ENCODE results near the gene CHST1.

Gene CHST1

DNA sequence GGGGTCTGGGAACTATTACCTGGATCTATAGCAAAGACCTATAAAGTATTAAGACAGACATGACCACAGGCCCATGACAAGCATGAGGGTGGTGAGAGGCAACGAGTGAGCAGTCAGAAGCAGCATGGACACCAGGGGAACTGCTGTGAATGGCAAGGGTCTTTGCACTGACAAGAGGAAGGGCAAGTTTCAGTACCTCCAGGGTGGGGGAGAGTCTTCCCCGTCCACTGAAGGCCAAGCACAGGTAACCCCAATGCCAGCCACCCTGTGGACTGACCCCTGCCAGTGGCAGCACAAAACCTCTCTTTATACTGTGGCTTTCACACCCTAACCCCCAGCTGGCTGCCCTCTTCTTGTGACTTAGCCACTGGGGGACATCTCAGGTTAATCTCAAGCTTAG, 55.5 kb downstream of the CHST1 start:
- Histone ChIP-seq H3K4me2 (ENCODE audit: low read length) (no peak overlapping the region), H2AFZ (ENCODE audit: low read length) (no peak overlapping the region), H3K27ac (ENCODE audit: low read depth, low read length, poor library complexity, severe bottlenecking) (no peak overlapping the region), H3K4me3 (ENCODE audit: low read depth, low read length, poor library complexity, severe bottlenecking) (no peak overlapping the region), H3K36me3 (ENCODE audit: insufficient read depth, low read length) (no peaks in the 10 kb centered on the region), H3K9me2 (ENCODE audit: low read depth, low read length) (no peaks in the 10 kb centered on the region), H3K27me3 (ENCODE audit: insufficient read depth, low read length) (peaks cover 3% of the 10 kb centered on the region; the same call in 1 of the 2 replicates), H3K79me2 (ENCODE audit: insufficient read depth, low read length) (no peaks in the 10 kb centered on the region), H3F3A (ENCODE audit: insufficient read depth, low read length) (no peaks in the 10 kb centered on the region), H4K20me1 (ENCODE audit: insufficient read depth, low read length) (no peaks in the 10 kb centered on the region), H3K4me1 (ENCODE audit: insufficient read depth, low read length, severe bottlenecking) (no peaks in the 10 kb centered on the region), H3K9me3 (ENCODE audit: low read length) (no peaks in the 10 kb centered on the region), H3K9ac (ENCODE audit: low read length) (no peak overlapping the region)
- TF ChIP-seq, protein P1, sequence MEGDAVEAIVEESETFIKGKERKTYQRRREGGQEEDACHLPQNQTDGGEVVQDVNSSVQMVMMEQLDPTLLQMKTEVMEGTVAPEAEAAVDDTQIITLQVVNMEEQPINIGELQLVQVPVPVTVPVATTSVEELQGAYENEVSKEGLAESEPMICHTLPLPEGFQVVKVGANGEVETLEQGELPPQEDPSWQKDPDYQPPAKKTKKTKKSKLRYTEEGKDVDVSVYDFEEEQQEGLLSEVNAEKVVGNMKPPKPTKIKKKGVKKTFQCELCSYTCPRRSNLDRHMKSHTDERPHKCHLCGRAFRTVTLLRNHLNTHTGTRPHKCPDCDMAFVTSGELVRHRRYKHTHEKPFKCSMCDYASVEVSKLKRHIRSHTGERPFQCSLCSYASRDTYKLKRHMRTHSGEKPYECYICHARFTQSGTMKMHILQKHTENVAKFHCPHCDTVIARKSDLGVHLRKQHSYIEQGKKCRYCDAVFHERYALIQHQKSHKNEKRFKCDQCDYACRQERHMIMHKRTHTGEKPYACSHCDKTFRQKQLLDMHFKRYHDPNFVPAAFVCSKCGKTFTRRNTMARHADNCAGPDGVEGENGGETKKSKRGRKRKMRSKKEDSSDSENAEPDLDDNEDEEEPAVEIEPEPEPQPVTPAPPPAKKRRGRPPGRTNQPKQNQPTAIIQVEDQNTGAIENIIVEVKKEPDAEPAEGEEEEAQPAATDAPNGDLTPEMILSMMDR (IDR thresholded peaks at IDR 0.05; ENCODE audit: low read length) = no peak
- no peak for TF ChIP-seq EZH2 (IDR thresholded peaks at IDR 0.05; ENCODE audit: borderline replicate concordance, low read length)

- Histone ChIP-seq H3K79me2 (ENCODE audit: insufficient read depth, low read length) (no peaks in the 10 kb centered on the region), H3K9me2 (ENCODE audit: low read depth, low read length) (no peaks in the 10 kb centered on the region), H3K4me3 (ENCODE audit: low read depth, low read length, poor library complexity, severe bottlenecking) (no peak overlapping the region), H2AFZ (ENCODE audit: low read length) (no peak overlapping the region), H3F3A (ENCODE audit: insufficient read depth, low read length) (no peaks in the 10 kb centered on the region), H3K36me3 (ENCODE audit: insufficient read depth, low read length) (no peaks in the 10 kb centered on the region), H3K9me3 (ENCODE audit: low read length) (no peaks in the 10 kb centered on the region), H3K4me1 (ENCODE audit: insufficient read depth, low read length, severe bottlenecking) (no peaks in the 10 kb centered on the region), H3K27ac (ENCODE audit: low read depth, low read length, poor library complexity, severe bottlenecking) (no peak overlapping the region), H3K27me3 (ENCODE audit: insufficient read depth, low read length) (peaks cover 3% of the 10 kb centered on the region; the same call in 1 of the 2 replicates), H3K4me2 (ENCODE audit: low read length) (no peak overlapping the region), H3K9ac (ENCODE audit: low read length) (no peak overlapping the region), H4K20me1 (ENCODE audit: insufficient read depth, low read length) (no peaks in the 10 kb centered on the region)
- TF ChIP-seq, protein P1 (IDR thresholded peaks at IDR 0.05; ENCODE audit: low read length) = no peak
- TF ChIP-seq EZH2 (IDR thresholded peaks at IDR 0.05; ENCODE audit: borderline replicate concordance, low read length) = no peak
Observed at GRCh38 chr11:45609337-45609736, 56.1 kb downstream of the CHST1 start.

DNA sequence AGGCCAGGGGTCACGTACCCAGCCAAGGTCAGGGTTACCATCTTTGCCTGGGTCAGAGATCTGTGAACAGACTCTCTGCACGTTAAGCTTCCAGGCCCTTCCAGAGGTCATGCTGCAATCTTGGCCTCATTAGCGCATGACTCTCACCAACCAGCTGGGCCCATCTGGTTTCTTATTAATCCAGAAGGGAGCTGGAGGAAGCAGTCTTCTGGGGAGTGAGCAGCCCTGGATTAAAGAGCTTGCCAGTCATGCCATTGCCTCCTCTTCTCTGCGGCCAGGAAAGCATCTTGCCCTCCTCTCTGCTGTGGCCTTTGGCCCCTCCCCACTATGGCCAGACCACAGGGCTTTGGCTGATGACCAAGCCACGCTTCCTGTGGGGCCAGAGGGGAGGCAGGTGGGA, 57.4 kb downstream of the CHST1 start:
- Histone ChIP-seq H3K4me3 (ENCODE audit: low read depth, low read length, poor library complexity, severe bottlenecking) (no peak overlapping the region), H3K79me2 (ENCODE audit: insufficient read depth, low read length) (no peaks in the 10 kb centered on the region)
- TF ChIP-seq, protein P1 (IDR thresholded peaks at IDR 0.05; ENCODE audit: low read length) = no peak
- TF ChIP-seq EZH2 (IDR thresholded peaks at IDR 0.05; ENCODE audit: borderline replicate concordance, low read length) = no peak

More for the DNA sequence above, 57.4 kb downstream of the CHST1 start:
- no peaks in the 10 kb centered on the region for H4K20me1 ChIP-seq (ENCODE audit: insufficient read depth, low read length)
- no peaks in the 10 kb centered on the region for H3K36me3 ChIP-seq (ENCODE audit: insufficient read depth, low read length)
- no peak overlapping the region for H3K27ac ChIP-seq (ENCODE audit: low read depth, low read length, poor library complexity, severe bottlenecking)
- no peak overlapping the region for H3K4me2 ChIP-seq (ENCODE audit: low read length)
- no peak overlapping the region for H2AFZ ChIP-seq (ENCODE audit: low read length)
- H3K4me1 ChIP-seq (ENCODE audit: insufficient read depth, low read length, severe bottlenecking) = no peaks in the 10 kb centered on the region
- no peaks in the 10 kb centered on the region for H3K9me2 ChIP-seq (ENCODE audit: low read depth, low read length)
- no peaks in the 10 kb centered on the region for H3F3A ChIP-seq (ENCODE audit: insufficient read depth, low read length)
- no peak overlapping the region for H3K9ac ChIP-seq (ENCODE audit: low read length)
- H3K9me3 ChIP-seq (ENCODE audit: low read length) = no peaks in the 10 kb centered on the region
- H3K27me3 ChIP-seq (ENCODE audit: insufficient read depth, low read length) = no peaks in the 10 kb centered on the region

All from OCI-LY1 (cell line).